Pulmonary artery endothelial cell (primary cell): ENCODE results near the gene SORCS2. TPM values are rescaled to one million over a fixed set of nuclear protein-coding genes. Genes with fewer than 3 reads are reported as not detected.

Experiments used
- DNase-seq: peaks from one replicate; pipeline ENCODE4 v3.0.0-alpha.2; 2011; ENCODE audit warnings: low read depth, low spot score
- total RNA-seq: library from RNA; depleted of rRNA; stranded (reverse); fragments of >200 nt; gene quantifications from 2 replicates; pipeline ENCODE4 v1.2.3, GENCODE V29; 2014

The SORCS2 gene
- total RNA-seq, 1 donor from 2014 or later = not detected

GRCh38 chr4:7266525-7267292 lies 74.4 kb downstream of the SORCS2 start:
- DNase-seq = no peak

GRCh38 chr4:7267829-7268228 lies 75.5 kb downstream of the SORCS2 start:
- DNase-seq = no peak

GRCh38 chr4:7268941-7269340 lies 76.6 kb downstream of the SORCS2 start:
- no peak for DNase-seq

- no peak for DNase-seq
Observed at GRCh38 chr4:7270121-7270520, 77.8 kb downstream of the SORCS2 start.

- no peak for DNase-seq
Observed at GRCh38 chr4:7272404-7272803, 80.1 kb downstream of the SORCS2 start.

- no peak for DNase-seq
Observed at GRCh38 chr4:7273738-7274297, 81.5 kb downstream of the SORCS2 start.

GRCh38 chr4:7275067-7275466 lies 82.7 kb downstream of the SORCS2 start:
- DNase-seq = no peak

- DNase-seq = no peak
Observed at GRCh38 chr4:7275490-7276154, 83.3 kb downstream of the SORCS2 start.

- DNase-seq = no peak
Observed at GRCh38 chr4:7276515-7276914, 84.2 kb downstream of the SORCS2 start.

- no peak for DNase-seq
Observed at GRCh38 chr4:7278071-7278765, 85.9 kb downstream of the SORCS2 start.

GRCh38 chr4:7278981-7279380 lies 86.6 kb downstream of the SORCS2 start:
- DNase-seq = no peak

GRCh38 chr4:7279902-7280301 lies 87.6 kb downstream of the SORCS2 start:
- no peak for DNase-seq

GRCh38 chr4:7280926-7281690 lies 88.8 kb downstream of the SORCS2 start:
- DNase-seq = no peak

- DNase-seq = no peak
Observed at GRCh38 chr4:7281691-7282665, 89.6 kb downstream of the SORCS2 start.

- no peak for DNase-seq
Observed at GRCh38 chr4:7282786-7283440, 90.6 kb downstream of the SORCS2 start.

- no peak for DNase-seq
Observed at GRCh38 chr4:7285244-7286094, 93.1 kb downstream of the SORCS2 start.

GRCh38 chr4:7286170-7286569 lies 93.8 kb downstream of the SORCS2 start:
- no peak for DNase-seq

GRCh38 chr4:7286798-7287197 lies 94.5 kb downstream of the SORCS2 start:
- DNase-seq = no peak
